Activated effector memory CD4-positive, alpha-beta T cell treated with anti-CD3 and anti-CD28 coated beads, Interleukin-2, amount 50 U/mL, for 16 hours (primary cell): ENCODE data around the gene PRKAR1B.

Experiments used
- DNase-seq: peaks from one replicate; pipeline ENCODE4 v3.0.0-alpha.2; 2020

Gene PRKAR1B

DNA sequence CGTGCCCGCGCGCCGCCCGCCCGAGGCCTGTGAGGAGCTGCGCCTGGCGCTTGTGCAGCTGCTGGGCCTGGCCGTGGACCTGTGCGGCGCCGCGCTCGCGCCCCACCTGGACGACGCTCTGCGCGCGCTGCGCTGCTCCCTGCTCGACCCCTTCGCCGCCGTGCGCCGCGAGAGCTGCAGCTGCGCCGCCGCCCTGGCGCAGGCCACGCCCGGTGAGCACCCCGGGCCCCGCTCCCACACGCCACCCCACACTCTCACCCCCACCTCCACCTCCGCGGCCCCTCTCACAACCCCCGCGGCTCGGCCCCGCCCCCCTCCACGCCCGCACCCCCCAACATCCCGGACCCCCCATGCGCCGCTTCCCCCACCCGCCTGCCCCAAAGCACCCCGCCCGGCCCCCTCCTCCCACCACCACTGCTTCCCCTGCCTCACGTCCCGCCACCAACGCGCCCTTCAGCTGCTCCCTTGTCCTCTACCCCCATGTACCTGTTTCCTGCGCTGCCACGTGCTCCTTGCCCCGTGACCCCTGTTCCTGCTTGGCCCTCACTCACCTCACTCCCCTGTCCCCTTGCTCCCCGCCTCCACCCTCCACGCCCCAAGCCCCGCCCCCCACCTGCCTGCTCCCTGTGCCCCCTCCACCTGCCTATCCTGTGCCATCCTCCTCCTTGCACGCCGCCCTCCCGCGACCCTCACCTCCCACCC, at the start of gene PRKAR1B:
Gene PRKAR1B (minus strand): TSS at position 178 of the 702 bp plus-strand sequence. CDS start 15,776 bp downstream, outside the sequence.
- peak; percentile 77 for DNase-seq

- no peak for DNase-seq
Measured at GRCh38 chr7:776381-776780, 49.3 kb upstream of the PRKAR1B start.

DNA sequence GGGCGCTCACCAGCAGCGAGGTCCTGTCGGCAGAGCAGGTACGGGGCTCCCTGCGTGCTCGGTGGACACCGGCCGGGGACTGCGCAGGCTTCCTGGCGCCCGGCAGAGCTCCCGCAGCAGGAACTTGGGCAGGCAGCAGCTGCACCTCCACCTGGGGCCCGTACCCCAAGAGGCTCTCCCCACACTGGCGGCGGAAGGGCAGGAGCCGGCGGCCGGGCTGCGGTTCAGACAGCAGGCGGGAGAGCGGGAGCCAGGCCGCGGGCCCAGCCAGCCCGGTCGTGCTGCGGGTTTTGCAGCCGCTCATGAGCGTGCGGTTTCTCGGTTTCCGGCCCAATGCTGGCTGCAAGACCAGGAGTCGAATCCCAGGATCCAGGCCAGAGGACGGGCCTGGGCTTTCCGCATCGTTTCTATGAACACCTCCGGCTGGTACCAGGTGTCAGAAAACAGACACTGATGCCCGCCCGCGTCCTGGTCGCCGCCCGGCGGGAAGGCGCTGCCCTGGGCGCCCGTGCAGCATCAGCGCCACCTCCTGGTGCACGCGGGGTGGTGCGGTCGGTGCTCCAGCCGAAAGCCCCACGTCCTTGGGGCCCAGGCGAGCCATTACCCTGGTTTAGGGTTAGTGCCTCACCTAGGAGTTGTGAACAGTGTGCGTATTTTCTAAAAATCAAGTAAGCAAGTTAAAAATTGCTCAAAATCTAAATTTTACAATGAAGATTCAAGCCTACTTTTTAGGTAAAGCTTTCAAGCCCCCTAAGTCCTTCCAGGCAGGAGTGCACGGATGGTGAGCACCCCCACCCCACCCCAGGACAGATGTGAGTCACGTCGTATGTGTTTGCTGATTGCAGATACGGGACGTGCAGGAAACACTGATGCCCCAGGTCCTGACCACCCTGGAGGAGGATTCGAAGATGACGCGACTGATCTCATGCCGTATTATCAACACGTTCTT, 47.4 kb upstream of the PRKAR1B start:
- peak; percentile 88 for DNase-seq

DNA sequence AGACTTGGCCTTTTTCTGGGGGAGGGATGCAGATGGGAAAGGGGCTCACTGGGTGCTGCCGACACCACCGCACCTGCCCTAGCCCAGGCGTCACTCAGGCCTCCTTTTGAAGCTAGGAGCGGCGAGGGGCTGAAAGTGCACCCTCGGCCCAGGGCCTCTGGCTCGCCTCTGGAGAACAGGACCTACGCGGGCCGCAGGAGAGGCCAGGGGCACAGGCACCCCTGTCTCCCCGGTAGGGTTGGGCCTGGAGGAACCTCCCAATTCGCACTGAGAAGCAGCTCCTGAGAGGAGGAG, 46.5 kb upstream of the PRKAR1B start:
- no peak for DNase-seq

- no peak for DNase-seq
Measured at GRCh38 chr7:772861-773621, 46.0 kb upstream of the PRKAR1B start.

- DNase-seq, result no peak
Measured at GRCh38 chr7:772392-772791, 45.3 kb upstream of the PRKAR1B start.

DNA sequence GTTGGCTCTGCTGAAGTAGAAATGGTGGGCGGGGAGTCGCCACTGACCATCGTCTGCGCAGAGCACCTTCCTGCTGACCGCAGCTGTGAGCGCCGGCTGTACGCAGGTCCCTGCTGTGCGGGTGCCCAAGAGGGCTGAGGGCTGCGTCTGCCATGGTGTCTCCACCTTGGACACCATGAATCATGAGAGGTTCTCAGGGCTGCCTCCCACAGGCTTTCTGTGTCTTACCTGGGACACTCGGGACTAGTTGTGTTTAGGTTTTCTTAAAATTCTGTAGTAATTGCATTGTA, 44.9 kb upstream of the PRKAR1B start:
- no peak for DNase-seq

GRCh38 chr7:771234-772004, 44.3 kb upstream of the PRKAR1B start:
- no peak for DNase-seq

DNA sequence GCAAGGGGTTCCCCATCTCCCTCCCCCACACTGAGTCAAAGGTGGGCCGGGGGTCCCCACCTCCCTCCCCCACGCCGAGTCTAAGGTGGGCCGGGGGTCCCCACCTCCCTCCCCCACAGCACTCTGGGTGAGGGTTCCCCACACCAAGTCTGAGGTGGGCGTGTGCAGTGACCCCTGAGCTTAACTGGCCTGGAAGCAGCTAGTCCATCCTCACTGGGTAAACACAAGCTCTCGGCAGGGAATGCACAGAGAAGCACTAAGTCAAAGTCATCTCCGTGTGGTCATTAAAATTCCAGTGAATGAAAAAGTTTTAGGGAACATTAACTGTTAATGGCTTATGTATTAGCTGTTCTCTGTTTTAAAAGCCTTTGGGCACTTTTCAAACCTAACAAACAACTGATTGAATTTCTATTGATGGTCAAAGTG, 43.7 kb upstream of the PRKAR1B start:
- DNase-seq, result no peak

- no peak for DNase-seq
Measured at GRCh38 chr7:770336-770735, 43.3 kb upstream of the PRKAR1B start.

GRCh38 chr7:768881-769504, 41.9 kb upstream of the PRKAR1B start:
- no peak for DNase-seq

GRCh38 chr7:767941-768731, 41.1 kb upstream of the PRKAR1B start:
- DNase-seq, result peak; percentile 79

GRCh38 chr7:767580-767940, 40.5 kb upstream of the PRKAR1B start:
- peak; percentile 68 for DNase-seq

- no peak for DNase-seq
Measured at GRCh38 chr7:765383-765782, 38.3 kb upstream of the PRKAR1B start.

- DNase-seq, result no peak
Measured at GRCh38 chr7:763762-764161, 36.7 kb upstream of the PRKAR1B start.

- no peak for DNase-seq
Measured at GRCh38 chr7:762885-763284, 35.8 kb upstream of the PRKAR1B start.

DNA sequence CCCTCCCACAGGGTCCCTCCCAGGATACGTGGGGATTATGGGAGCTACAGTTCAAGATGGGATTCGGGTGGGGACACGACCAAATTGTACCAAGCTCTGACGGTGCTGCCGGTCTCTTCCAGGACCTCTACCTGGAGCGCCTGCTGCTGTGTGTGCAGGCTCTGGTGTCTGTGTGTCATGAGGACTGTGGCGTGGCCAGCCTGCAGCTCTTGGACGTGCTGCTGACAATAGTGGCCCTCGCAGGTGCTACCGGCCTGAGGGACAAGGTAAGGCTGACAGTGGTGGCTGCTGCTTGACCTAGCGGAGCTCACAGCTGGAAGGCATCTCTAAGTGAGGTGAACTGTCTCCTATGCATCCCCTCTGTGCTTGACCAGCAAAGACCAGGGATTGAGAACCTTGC, 34.5 kb upstream of the PRKAR1B start:
- no peak for DNase-seq

- DNase-seq, result no peak
Measured at GRCh38 chr7:761101-761500, 34.0 kb upstream of the PRKAR1B start.

- DNase-seq, result peak; percentile 33
Measured at GRCh38 chr7:760006-760405, 32.9 kb upstream of the PRKAR1B start.

- DNase-seq, result no peak
Measured at GRCh38 chr7:759569-759968, 32.5 kb upstream of the PRKAR1B start.

- DNase-seq, result peak; percentile 36
Measured at GRCh38 chr7:757741-758163, 30.7 kb upstream of the PRKAR1B start.
